ENCODE data around the gene SMARCC1. TPM values are rescaled to one million over a fixed set of nuclear protein-coding genes. Genes with fewer than 3 reads are reported as not detected.
A peak's percentile ranks its signal among the peaks of the same experiment; 100 is the strongest.

SMARCC1 gene
- total RNA-seq, 1 experiment from 2014 or later = 168 TPM

DNA sequence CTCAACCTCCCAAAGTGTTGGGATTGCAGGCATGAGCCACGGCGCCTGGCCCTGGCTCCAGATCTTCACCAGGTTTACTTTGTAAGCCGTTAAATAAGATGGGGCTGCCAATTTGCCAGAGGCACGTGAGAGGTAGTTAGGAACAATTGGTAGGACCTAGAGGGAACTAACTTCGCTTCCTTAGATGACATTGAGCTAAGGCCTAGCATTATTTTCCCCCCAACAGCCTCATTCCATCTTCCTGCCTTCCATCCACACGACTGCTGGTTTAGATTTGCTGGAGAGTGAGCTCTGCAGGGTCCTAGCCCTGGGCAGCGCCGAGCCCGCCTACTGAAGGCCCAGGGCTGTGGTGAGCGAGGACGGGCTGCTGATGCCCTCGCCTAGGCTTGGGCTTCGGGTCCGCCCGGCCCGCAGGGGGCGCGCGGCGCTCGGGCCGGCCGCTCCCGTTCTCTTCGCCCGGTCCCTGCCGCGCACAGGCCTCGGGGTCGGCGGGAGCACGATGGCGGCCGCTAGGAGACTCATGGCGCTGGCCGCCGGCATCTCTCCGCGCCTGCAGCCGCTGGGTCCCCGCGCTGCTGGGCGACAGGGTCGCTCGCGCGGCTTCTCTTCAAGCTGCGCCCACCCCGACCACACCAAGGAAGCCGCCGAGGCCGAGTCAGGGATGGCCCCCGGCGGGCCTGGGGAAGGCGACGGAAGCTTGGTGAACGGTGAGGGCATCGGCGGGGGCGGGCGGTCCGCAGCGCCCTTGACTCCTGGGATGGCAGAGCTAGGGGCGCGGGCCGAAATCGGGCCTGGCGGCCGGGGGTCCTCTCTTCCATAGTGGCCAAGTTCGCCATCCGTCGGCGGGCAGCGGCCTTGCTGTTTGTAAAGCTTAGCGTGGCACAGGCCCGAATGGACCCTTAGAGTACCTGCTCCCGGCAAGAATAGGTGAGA is 43.1 kb upstream of the SMARCC1 start:
- H3K27ac ChIP-seq (ENCODE audit: low read depth, low read length) = peak overlapping the region; percentile 81
- H3K36me3 ChIP-seq (ENCODE audit: control insufficient read depth in 1 of 2, insufficient read depth in 2 of 2, low read length in 2 of 2) = peaks cover 22 to 23% of the 10 kb centered on the region in 2 experiments; a peak in 3 of 4 replicates
- H4K20me1 ChIP-seq (ENCODE audit: insufficient read depth) = peaks cover 4% of the 10 kb centered on the region; the same call in 1 of the 2 replicates
- ChIA-PET CTCF (interaction anchor here (0.6 to 2.9 kb wide), 15 partner anchors 9 to 546 kb away, joined by 3 to 20 read pairs (median 5); no protein-coding TSS in a partner anchor), RAD21 (ENCODE audit: low non-redundant PET in 1 of 2, low total read pairs in 2 of 2, uncharacterized antibody in 2 of 2, unreplicated experiment in 2 of 2) (interaction anchor here (0.6 to 1.1 kb wide), 3 partner anchors 13 to 327 kb away, joined by 3 to 5 read pairs (median 3); partner anchors contain the start of gene ELP6 (in 1 of the 2)), POLR2A (interaction anchor here (1.6 kb wide), 1 partner anchor 264 kb away, joined by 4 read pairs; no protein-coding TSS in a partner anchor)
- intact Hi-C loops (cut with micrococcal nuclease) = no loop called here
- peak overlapping the region; percentile 53 for H2AFZ ChIP-seq (ENCODE audit: low read depth, low read length, poor library complexity, severe bottlenecking)
- peaks cover 10 to 21% of the 10 kb centered on the region in 2 experiments; a peak in 3 of 4 replicates for H3K4me1 ChIP-seq (ENCODE audit: control insufficient read depth in 1 of 2, insufficient read depth in 2 of 2, low read length in 2 of 2)
- no peaks in the 10 kb centered on the region for H3K9me2 ChIP-seq (ENCODE audit: insufficient read depth)
- DNase-seq (ENCODE audit: low read depth, low spot score) (peak; percentile 47), ATAC-seq (peak; percentile 98)
- H3K9me3 ChIP-seq (ENCODE audit: control insufficient read depth in 1 of 2, insufficient read depth in 1 of 2, low read depth in 1 of 2, low read length in 2 of 2) = no peaks in the 10 kb centered on the region
- peak overlapping the region; percentile 79 for H3K4me2 ChIP-seq (ENCODE audit: low read length)
- peak overlapping the region; percentile 85 to 86 for H3K4me3 ChIP-seq (replicated peaks in 1 of 2; ENCODE audit: low read depth in 1 of 2, low read length in 2 of 2)
- peak overlapping the region; percentile 100 for H3K9ac ChIP-seq (ENCODE audit: low read length)
- no peaks in the 10 kb centered on the region for H3K27me3 ChIP-seq (ENCODE audit: insufficient read depth, low read length)
- BruUV-seq (replicated peaks) = no TSS peak
- peaks cover 51% of the 10 kb centered on the region for H3K79me2 ChIP-seq (ENCODE audit: insufficient read depth, low read length)
- no peak for TF ChIP-seq ATF3 (IDR thresholded peaks at IDR 0.05)
- peak; percentile 95 for TF ChIP-seq YY1 (IDR thresholded peaks at IDR 0.05; ENCODE audit: extremely low read depth, insufficient replicate concordance, low read depth, low read length)
- TF ChIP-seq RAD21 (IDR thresholded peaks at IDR 0.05; ENCODE audit: low read depth) = peak; percentile 57
- peak; percentile 74 for TF ChIP-seq EGR1 (IDR thresholded peaks at IDR 0.05; ENCODE audit: low read depth)
- no peak for TF ChIP-seq ZBTB33 (IDR thresholded peaks at IDR 0.05; ENCODE audit: extremely low read depth, insufficient replicate concordance, low read length)
- no peak for TF ChIP-seq CEBPB (IDR thresholded peaks at IDR 0.05; ENCODE audit: low read depth)
- TF ChIP-seq ZNF274 (IDR thresholded peaks at IDR 0.05; ENCODE audit: low read depth, low read length) = no peak
- no peak for TF ChIP-seq SRF (IDR thresholded peaks at IDR 0.05; ENCODE audit: low read depth)
- no peak for TF ChIP-seq EZH2 (IDR thresholded peaks at IDR 0.05)
- TF ChIP-seq POLR2A (IDR thresholded peaks at IDR 0.05; ENCODE audit: borderline replicate concordance, extremely low read depth, insufficient read depth, insufficient read length) = peak; percentile 48
- TF ChIP-seq FOSL1 (IDR thresholded peaks at IDR 0.05; ENCODE audit: low read depth) = no peak; the same call in 1 of the 2 replicates
- TF ChIP-seq JUND (IDR thresholded peaks at IDR 0.05) = no peak
- TF ChIP-seq ELF1 (IDR thresholded peaks at IDR 0.05; ENCODE audit: borderline replicate concordance, low read depth) = no peak
- TF ChIP-seq CBX3 (IDR thresholded peaks at IDR 0.05; ENCODE audit: low read depth) = peak; percentile 80; the same call in 1 of the 2 replicates
- TF ChIP-seq SIN3A (IDR thresholded peaks at IDR 0.05; ENCODE audit: low read depth) = peak; percentile 45; the same call in 1 of the 2 replicates
- TF ChIP-seq ZFX (IDR thresholded peaks at IDR 0.05) = peak; percentile 99
- TF ChIP-seq TCF7L2 (IDR thresholded peaks at IDR 0.05; ENCODE audit: borderline replicate concordance, extremely low read depth, insufficient read depth, insufficient read length) = peak; percentile 43
- no peak for TF ChIP-seq EZH2phosphoT487 (IDR thresholded peaks at IDR 0.05; ENCODE audit: borderline replicate concordance)
- TF ChIP-seq REST (IDR thresholded peaks at IDR 0.05; ENCODE audit: low read depth) = no peak
- no peak for TF ChIP-seq SP1 (IDR thresholded peaks at IDR 0.05; ENCODE audit: low read depth)
